ENCODE measurements around the gene TMED8. TPM values are rescaled to one million over a fixed set of nuclear protein-coding genes. Genes with fewer than 3 reads are reported as not detected.

TMED8 gene
- total RNA-seq, 4 donors from 2014 or later, result 5.3 to 11.2 (median 7.9) TPM

- DNase-seq (ENCODE audit: low spot score in 2 of 2), result no peak
These were observed 30.4 kb downstream of the TMED8 start for GRCh38 chr14:77346495-77346894.

GRCh38 chr14:77344377-77344996, 32.4 kb downstream of the TMED8 start:
- Histone ChIP-seq H3K27ac (no peak overlapping the region), H3K4me1 (no peaks in the 10 kb centered on the region), H3K27me3 (no peaks in the 10 kb centered on the region), H3K4me3 (no peak overlapping the region), H3K9me3 (no peaks in the 10 kb centered on the region), H3K36me3 (peaks cover 40% of the 10 kb centered on the region)
- TF ChIP-seq EP300 (IDR thresholded peaks at IDR 0.05) (no peak), POLR2AphosphoS5 (IDR thresholded peaks at IDR 0.05) (no peak), CTCF (IDR thresholded peaks at IDR 0.05) (no peak), POLR2A (IDR thresholded peaks at IDR 0.05) (no peak)
- no peak for DNase-seq (ENCODE audit: low spot score in 2 of 2)
- 94% methylated on average over 3 of the region's 3 CpGs for WGBS

More at GRCh38 chr14:77346495-77346894, 30.4 kb downstream of the TMED8 start:
- Histone ChIP-seq H3K4me3 (no peak overlapping the region), H3K27ac (no peak overlapping the region), H3K4me1 (no peaks in the 10 kb centered on the region), H3K9me3 (no peaks in the 10 kb centered on the region), H3K27me3 (no peaks in the 10 kb centered on the region), H3K36me3 (peaks cover 30% of the 10 kb centered on the region)
- TF ChIP-seq POLR2AphosphoS5 (IDR thresholded peaks at IDR 0.05), result no peak
- no peak for TF ChIP-seq CTCF (IDR thresholded peaks at IDR 0.05)
- no peak for TF ChIP-seq EP300 (IDR thresholded peaks at IDR 0.05)
- no peak for TF ChIP-seq POLR2A (IDR thresholded peaks at IDR 0.05)
- WGBS, result 97% methylated on average over 2 of the region's 2 CpGs

GRCh38 chr14:77343662-77344061, 33.2 kb downstream of the TMED8 start:
- Histone ChIP-seq H3K4me1 (no peaks in the 10 kb centered on the region), H3K4me3 (no peak overlapping the region), H3K27ac (no peak overlapping the region), H3K27me3 (no peaks in the 10 kb centered on the region), H3K36me3 (peaks cover 44% of the 10 kb centered on the region), H3K9me3 (no peaks in the 10 kb centered on the region)
- DNase-seq (ENCODE audit: low spot score in 2 of 2), result no peak
- no peak for TF ChIP-seq POLR2AphosphoS5 (IDR thresholded peaks at IDR 0.05)
- no peak for TF ChIP-seq POLR2A (IDR thresholded peaks at IDR 0.05)
- TF ChIP-seq CTCF (IDR thresholded peaks at IDR 0.05), result no peak
- no peak for TF ChIP-seq EP300 (IDR thresholded peaks at IDR 0.05)
- 86% methylated on average over 2 of the region's 2 CpGs for WGBS

- DNase-seq (ENCODE audit: low spot score in 2 of 2), result no peak
- TF ChIP-seq EP300 (IDR thresholded peaks at IDR 0.05), result no peak
- no peak for TF ChIP-seq POLR2A (IDR thresholded peaks at IDR 0.05)
- TF ChIP-seq POLR2AphosphoS5 (IDR thresholded peaks at IDR 0.05), result no peak
- TF ChIP-seq CTCF (IDR thresholded peaks at IDR 0.05), result no peak
- H3K4me1 ChIP-seq, result no peaks in the 10 kb centered on the region
- no peaks in the 10 kb centered on the region for H3K27me3 ChIP-seq
- H3K27ac ChIP-seq, result no peak overlapping the region
- H3K36me3 ChIP-seq, result peaks cover 44% of the 10 kb centered on the region
- WGBS, result 92% methylated on average over 10 of the region's 10 CpGs
- no peaks in the 10 kb centered on the region for H3K9me3 ChIP-seq
- H3K4me3 ChIP-seq, result no peak overlapping the region
These were observed 34.0 kb downstream of the TMED8 start for GRCh38 chr14:77342726-77343397.

- Histone ChIP-seq H3K36me3 (peaks cover 44% of the 10 kb centered on the region), H3K4me1 (no peaks in the 10 kb centered on the region), H3K27ac (no peak overlapping the region), H3K9me3 (no peaks in the 10 kb centered on the region), H3K27me3 (no peaks in the 10 kb centered on the region), H3K4me3 (no peak overlapping the region)
- DNase-seq (ENCODE audit: low spot score in 2 of 2), result no peak
- no peak for TF ChIP-seq POLR2A (IDR thresholded peaks at IDR 0.05)
- no peak for TF ChIP-seq EP300 (IDR thresholded peaks at IDR 0.05)
- TF ChIP-seq CTCF (IDR thresholded peaks at IDR 0.05), result no peak
- no peak for TF ChIP-seq POLR2AphosphoS5 (IDR thresholded peaks at IDR 0.05)
- 88% methylated on average over 4 of the region's 4 CpGs for WGBS
These were observed 36.5 kb downstream of the TMED8 start for GRCh38 chr14:77340389-77340788.

All from suprapubic skin (tissue), 4 donors.